ENCODE measurements around the gene MRGPRE.
"Not testable (repeated sequence)": the region's sequence is repeated elsewhere in the genome, so short reads cannot be mapped to it uniquely, and the experiment has no call there.

Gene MRGPRE

GRCh38 chr11:3231851-3232744, at the start of gene MRGPRE:
Gene MRGPRE, minus strand, starts transcription at chr11:3232417. Its CDS starts 3,618 bp downstream, at chr11:3228799.
- no peak for TF ChIP-seq FOXM1 (IDR thresholded peaks at IDR 0.05; ENCODE audit: borderline replicate concordance)
- TF ChIP-seq HDGF (IDR thresholded peaks at IDR 0.05; ENCODE audit: borderline replicate concordance), result no peak
- TF ChIP-seq SP1 (IDR thresholded peaks at IDR 0.05), result no peak
- no peak for DNase-seq (ENCODE audit: extremely low spot score)
- ChIA-PET POLR2A (no interaction called here), CTCF (no interaction called here)

GRCh38 chr11:3281146-3281545, 48.9 kb upstream of the MRGPRE start:
- POLR2A ChIA-PET; DNase-seq (ENCODE audit: extremely low spot score); CTCF ChIA-PET: not testable (repeated sequence)

- POLR2A ChIA-PET; DNase-seq (ENCODE audit: extremely low spot score): not testable (repeated sequence)
These were observed 48.4 kb upstream of the MRGPRE start for GRCh38 chr11:3280662-3281061.

GRCh38 chr11:3278922-3279321, 46.7 kb upstream of the MRGPRE start:
- DNase-seq (ENCODE audit: extremely low spot score); POLR2A ChIA-PET; CTCF ChIA-PET: not testable (repeated sequence)

More at GRCh38 chr11:3280662-3281061, 48.4 kb upstream of the MRGPRE start:
- CTCF ChIA-PET, result not testable (repeated sequence)

- DNase-seq (ENCODE audit: extremely low spot score); CTCF ChIA-PET; POLR2A ChIA-PET: not testable (repeated sequence)
These were observed 41.4 kb upstream of the MRGPRE start for GRCh38 chr11:3273629-3274028.

- DNase-seq (ENCODE audit: extremely low spot score); CTCF ChIA-PET: not testable (repeated sequence)
These were observed 30.3 kb upstream of the MRGPRE start for GRCh38 chr11:3262548-3262947.

GRCh38 chr11:3261831-3262230, 29.6 kb upstream of the MRGPRE start:
- POLR2A ChIA-PET; CTCF ChIA-PET; DNase-seq (ENCODE audit: extremely low spot score): not testable (repeated sequence)

More at GRCh38 chr11:3262548-3262947, 30.3 kb upstream of the MRGPRE start:
- POLR2A ChIA-PET, result not testable (repeated sequence)

GRCh38 chr11:3257509-3257908, 25.3 kb upstream of the MRGPRE start:
- CTCF ChIA-PET; POLR2A ChIA-PET; DNase-seq (ENCODE audit: extremely low spot score): not testable (repeated sequence)

GRCh38 chr11:3255241-3255640, 23.0 kb upstream of the MRGPRE start:
- POLR2A ChIA-PET; DNase-seq (ENCODE audit: extremely low spot score): not testable (repeated sequence)

GRCh38 chr11:3254773-3255172, 22.6 kb upstream of the MRGPRE start:
- DNase-seq (ENCODE audit: extremely low spot score); POLR2A ChIA-PET; CTCF ChIA-PET: not testable (repeated sequence)

More at GRCh38 chr11:3255241-3255640, 23.0 kb upstream of the MRGPRE start:
- CTCF ChIA-PET, result not testable (repeated sequence)

- no peak for DNase-seq (ENCODE audit: extremely low spot score)
- ChIA-PET POLR2A (interaction anchor here (0.7 kb wide), 1 partner anchor 134 kb away, joined by 3 read pairs; the partner anchor contains the start of gene ZNF195), CTCF (no interaction called here)
- no peak for TF ChIP-seq NFRKB (IDR thresholded peaks at IDR 0.05)
- TF ChIP-seq SP1 (IDR thresholded peaks at IDR 0.05), result no peak
- no peak for TF ChIP-seq HDGF (IDR thresholded peaks at IDR 0.05; ENCODE audit: borderline replicate concordance)
- TF ChIP-seq SUZ12 (IDR thresholded peaks at IDR 0.05), result no peak
- no peak for TF ChIP-seq ZNF384 (IDR thresholded peaks at IDR 0.05)
- no peak for TF ChIP-seq LEF1 (IDR thresholded peaks at IDR 0.05; ENCODE audit: borderline replicate concordance)
- no peak for TF ChIP-seq L3MBTL2 (conservative IDR thresholded peaks at IDR 0.05)
- TF ChIP-seq FOXK2 (IDR thresholded peaks at IDR 0.05), result no peak
- TF ChIP-seq FOXM1 (IDR thresholded peaks at IDR 0.05; ENCODE audit: borderline replicate concordance), result no peak
- no peak for TF ChIP-seq BHLHE40 (IDR thresholded peaks at IDR 0.05; ENCODE audit: borderline replicate concordance)
- TF ChIP-seq FOXA1 (IDR thresholded peaks at IDR 0.05), result no peak
- TF ChIP-seq ELF4 (IDR thresholded peaks at IDR 0.05), result no peak
- no peak for TF ChIP-seq TARDBP (IDR thresholded peaks at IDR 0.05)
These were observed 12.9 kb upstream of the MRGPRE start for GRCh38 chr11:3245071-3245470.

- DNase-seq (ENCODE audit: extremely low spot score), result no peak
- POLR2A ChIA-PET, result no interaction called here
- no peak for TF ChIP-seq LEF1 (IDR thresholded peaks at IDR 0.05; ENCODE audit: borderline replicate concordance)
- TF ChIP-seq SUZ12 (IDR thresholded peaks at IDR 0.05), result no peak
- no peak for TF ChIP-seq NFRKB (IDR thresholded peaks at IDR 0.05)
- no peak for TF ChIP-seq BHLHE40 (IDR thresholded peaks at IDR 0.05; ENCODE audit: borderline replicate concordance)
- TF ChIP-seq FOXA1 (IDR thresholded peaks at IDR 0.05), result no peak
- TF ChIP-seq FOXM1 (IDR thresholded peaks at IDR 0.05; ENCODE audit: borderline replicate concordance), result no peak
- no peak for TF ChIP-seq ZNF384 (IDR thresholded peaks at IDR 0.05)
- TF ChIP-seq CTBP1 (IDR thresholded peaks at IDR 0.05; ENCODE audit: borderline replicate concordance), result no peak
- TF ChIP-seq ELF4 (IDR thresholded peaks at IDR 0.05), result no peak
- TF ChIP-seq ARNT (IDR thresholded peaks at IDR 0.05), result no peak
- TF ChIP-seq L3MBTL2 (conservative IDR thresholded peaks at IDR 0.05), result no peak
- no peak for TF ChIP-seq HDGF (IDR thresholded peaks at IDR 0.05; ENCODE audit: borderline replicate concordance)
- CTCF ChIA-PET, result no interaction called here
These were observed 11.7 kb upstream of the MRGPRE start for GRCh38 chr11:3243880-3244279.

Data from HEK293T (cell line).